Transverse colon (tissue), 4 donors: ENCODE measurements around the gene GALNT13. TPM values are rescaled to one million over a fixed set of nuclear protein-coding genes. Genes with fewer than 3 reads are reported as not detected.

Source experiments
- DNase-seq: peaks from one replicate; pipeline ENCODE4 v3.0.0-alpha.2; 2019
- H3K27ac ChIP-seq, 4 donors: fragments of 200-600 bp; sonication (generic); 2 replicates each; pipeline ENCODE4 v1.5.1; 2016 to 2018; ENCODE audit warnings: inconsistent platforms in 4 of 4
- H3K27me3 ChIP-seq: fragments of 200-600 bp; sonication (generic); 2 replicates; pipeline ENCODE4 v1.5.1; 2017; ENCODE audit warnings: inconsistent platforms
- H3K36me3 ChIP-seq, 4 donors: fragments of 200-600 bp; sonication (generic); 2 replicates each; pipeline ENCODE4 v1.5.1; 2017 to 2019; ENCODE audit warnings: inconsistent platforms in 4 of 4
- H3K4me1 ChIP-seq, 4 donors: fragments of 200-600 bp; sonication (generic); 2 replicates each; pipeline ENCODE4 v1.5.1; 2017 to 2020; ENCODE audit warnings: inconsistent platforms in 4 of 4
- H3K4me3 ChIP-seq, 4 donors: fragments of 200-600 bp; sonication (generic); 1 replicate in 1 of 4; 2 replicates in 3 of 4; pipeline versions ENCODE4 v1.5.1 to v1.6.1; 2017 to 2019; ENCODE audit warnings: inconsistent platforms in 4 of 4
- H3K9me3 ChIP-seq, 2 donors: fragments of 200-600 bp; sonication (generic); 2 replicates each; pipeline ENCODE4 v1.5.1; 2017 to 2019; ENCODE audit warnings: inconsistent platforms in 2 of 2
- EP300 ChIP-seq: sonication (generic); formaldehyde crosslinking; IDR thresholded peaks from one replicate; pipeline ENCODE4 v1.6.1; 2017; ENCODE audit warnings: antibody characterized with exemption, low read depth
- POLR2A ChIP-seq: fragments of 450-650 bp; IDR thresholded peaks from one replicate; pipeline ENCODE4 v1.6.1; 2016; ENCODE audit warnings: antibody characterized with exemption, mild to moderate bottlenecking, moderate library complexity
- POLR2AphosphoS5 ChIP-seq, 3 donors: sonication (generic); formaldehyde crosslinking; IDR thresholded peaks; one replicate each; pipeline ENCODE4 v1.6.1; 2016; ENCODE audit warnings: antibody characterized with exemption in 3 of 3
- WGBS, 2 donors: methylation state at CpG; one replicate each; pipeline ENCODE4 v1.1.5; 2018; ENCODE audit warnings: low coverage in 1 of 2; 5-methylcytosine and 5-hydroxymethylcytosine counted together
- in situ Hi-C, 4 donors: fragments of 200-750 bp; cut with MboI; loops; one replicate each; pipeline versions ENCODE4 v1.15.0 to v1.15.1; 2017; ENCODE audit warnings: low sequenced_read_pairs in 3 of 4, low pct_ligation_motif_present in 1 of 4, low pct_unique_long_range_greater_than_20kb in 1 of 4
- intact Hi-C: fragments of 100-400 bp; cut with DNase I; formaldehyde crosslinking; loops from one replicate; pipeline ENCODE4 v1.15.1; 2023; ENCODE audit warnings: low total_unique reads
- total RNA-seq, 4 donors: library from RNA; depleted of rRNA; stranded (reverse); fragments of >200 nt; gene quantifications; one replicate each; pipeline ENCODE4 v1.1.0, GENCODE V29; 2016
- TF ChIP-seq, protein P1 (sequence below), 5 experiments: fragments of 200-600 bp in 3 of 5; fragments of 450-650 bp in 2 of 5; sonication (generic) in 3 of 5; IDR thresholded peaks; 1 replicate in 2 of 5; 2 replicates in 3 of 5; pipeline ENCODE4 v1.5.1; 2016 to 2017; ENCODE audit warnings: antibody characterized with exemption in 5 of 5, inconsistent platforms in 3 of 5, mild to moderate bottlenecking in 2 of 5, moderate library complexity in 1 of 5

GALNT13 gene
- total RNA-seq, 4 donors from 2014 or later, result 0.41 to 0.95 TPM; not detected in 2

DNA sequence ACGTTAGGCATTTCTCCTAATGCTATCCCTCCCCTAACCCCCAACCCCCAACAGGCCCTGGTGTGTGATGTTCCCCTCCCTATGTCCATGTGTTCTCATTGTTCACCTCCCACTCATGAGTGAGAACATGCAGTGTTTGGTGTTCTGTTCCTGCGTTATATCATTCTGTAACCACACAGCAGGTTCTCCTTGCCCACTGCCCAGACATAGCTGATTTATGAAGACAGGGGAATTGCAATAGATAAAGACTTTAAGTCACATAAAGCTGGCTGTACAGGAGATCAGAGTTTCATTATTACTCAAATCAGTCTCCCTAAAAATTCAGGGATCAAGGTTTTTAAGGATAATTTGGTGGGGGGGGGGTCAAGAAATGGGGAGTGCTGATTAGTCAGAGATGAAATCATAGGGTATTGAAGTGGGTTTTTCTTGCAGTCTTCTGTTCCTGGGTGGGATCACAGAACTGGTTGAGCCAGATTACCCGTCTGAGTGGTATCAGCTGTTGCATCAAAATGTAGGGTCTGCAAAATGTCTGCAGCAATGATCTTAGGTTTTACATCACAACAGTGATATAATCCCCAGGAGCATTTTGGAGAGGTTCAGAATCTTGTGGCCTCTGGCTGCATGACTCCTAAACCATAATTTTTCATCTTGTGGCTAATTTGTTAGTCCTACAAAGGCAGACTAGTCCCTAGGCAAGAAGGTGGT, 434.7 kb downstream of the GALNT13 start:
- H3K4me3 ChIP-seq, result no peak overlapping the region
- H3K9me3 ChIP-seq, result peaks cover 0 to 4% of the 10 kb centered on the region in 2 donors
- 60 to 65% methylated on average over 2 to 3 of the region's 3 CpGs for WGBS, 2 donors
- peaks cover 0 to 10% (median 2%) of the 10 kb centered on the region in 4 donors for H3K4me1 ChIP-seq
- intact Hi-C loops, result no loop called here
- TF ChIP-seq POLR2A (no peak), POLR2AphosphoS5 (IDR thresholded peaks at IDR 0.05) (no peak), EP300 (no peak)
- TF ChIP-seq, protein P1, sequence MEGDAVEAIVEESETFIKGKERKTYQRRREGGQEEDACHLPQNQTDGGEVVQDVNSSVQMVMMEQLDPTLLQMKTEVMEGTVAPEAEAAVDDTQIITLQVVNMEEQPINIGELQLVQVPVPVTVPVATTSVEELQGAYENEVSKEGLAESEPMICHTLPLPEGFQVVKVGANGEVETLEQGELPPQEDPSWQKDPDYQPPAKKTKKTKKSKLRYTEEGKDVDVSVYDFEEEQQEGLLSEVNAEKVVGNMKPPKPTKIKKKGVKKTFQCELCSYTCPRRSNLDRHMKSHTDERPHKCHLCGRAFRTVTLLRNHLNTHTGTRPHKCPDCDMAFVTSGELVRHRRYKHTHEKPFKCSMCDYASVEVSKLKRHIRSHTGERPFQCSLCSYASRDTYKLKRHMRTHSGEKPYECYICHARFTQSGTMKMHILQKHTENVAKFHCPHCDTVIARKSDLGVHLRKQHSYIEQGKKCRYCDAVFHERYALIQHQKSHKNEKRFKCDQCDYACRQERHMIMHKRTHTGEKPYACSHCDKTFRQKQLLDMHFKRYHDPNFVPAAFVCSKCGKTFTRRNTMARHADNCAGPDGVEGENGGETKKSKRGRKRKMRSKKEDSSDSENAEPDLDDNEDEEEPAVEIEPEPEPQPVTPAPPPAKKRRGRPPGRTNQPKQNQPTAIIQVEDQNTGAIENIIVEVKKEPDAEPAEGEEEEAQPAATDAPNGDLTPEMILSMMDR (IDR thresholded peaks at IDR 0.05), result no peak
- no peak for DNase-seq
- in situ Hi-C loops, result no loop called here
- no peaks in the 10 kb centered on the region for H3K36me3 ChIP-seq
- H3K27me3 ChIP-seq, result no peaks in the 10 kb centered on the region
- H3K27ac ChIP-seq, result no peak overlapping the region

DNA sequence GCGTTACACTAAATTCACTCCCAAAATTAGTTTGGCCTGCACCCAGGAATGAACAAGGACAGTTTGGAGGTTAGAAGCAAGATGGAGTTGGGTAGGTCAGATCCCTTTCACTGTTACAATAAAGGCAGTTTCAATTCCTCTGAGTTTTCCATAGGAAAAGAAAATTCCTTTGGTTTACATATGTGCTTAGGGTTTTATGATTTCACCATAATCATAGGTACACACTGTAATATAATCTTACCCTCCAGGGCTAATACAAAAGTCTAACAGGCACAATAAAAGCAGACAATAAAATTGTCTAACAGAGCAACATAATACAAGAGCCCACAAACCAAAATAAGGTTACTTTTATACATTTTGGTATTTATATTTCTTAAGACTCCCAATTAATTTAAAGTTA, 435.3 kb downstream of the GALNT13 start:
- no peaks in the 10 kb centered on the region for H3K36me3 ChIP-seq

DNA sequence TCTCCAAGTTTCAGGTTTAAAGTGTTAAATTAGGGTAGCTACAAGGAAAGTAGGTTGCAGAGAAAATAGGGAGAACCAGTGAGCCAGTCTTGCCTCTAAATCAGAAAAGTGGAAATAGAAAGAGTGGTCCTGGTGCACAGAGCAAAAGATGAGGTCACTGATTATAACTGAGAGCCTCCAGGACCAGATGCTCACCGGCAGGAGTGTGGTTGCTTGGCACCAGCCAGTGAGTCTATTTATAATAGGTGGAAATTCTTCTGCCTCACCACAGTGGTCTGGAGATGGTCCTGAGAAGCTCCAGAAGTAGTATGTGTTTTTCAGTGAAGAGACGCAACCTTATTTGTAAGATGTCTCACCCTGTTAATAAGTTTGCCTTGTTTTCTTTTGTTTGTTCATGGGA, 452.9 kb downstream of the GALNT13 start:
- H3K36me3 ChIP-seq, result no peaks in the 10 kb centered on the region
- no peak for DNase-seq
- no peaks in the 10 kb centered on the region for H3K27me3 ChIP-seq
- in situ Hi-C loops (no loop called here), intact Hi-C loops (no loop called here)
- WGBS, 2 donors, result 85 to 90% methylated on average over 2 of the region's 2 CpGs
- H3K4me1 ChIP-seq, result no peaks in the 10 kb centered on the region
- H3K27ac ChIP-seq, result no peak overlapping the region
- H3K9me3 ChIP-seq, result no peaks in the 10 kb centered on the region
- H3K4me3 ChIP-seq, result no peak overlapping the region
- TF ChIP-seq EP300, result no peak

More for the DNA sequence above, 435.3 kb downstream of the GALNT13 start:
- in situ Hi-C loops (no loop called here), intact Hi-C loops (no loop called here)
- Histone ChIP-seq H3K27me3 (no peaks in the 10 kb centered on the region), H3K9me3 (no peaks in the 10 kb centered on the region), H3K4me3 (no peak overlapping the region), H3K4me1 (peaks cover 0 to 10% (median 2%) of the 10 kb centered on the region in 4 donors), H3K27ac (no peak overlapping the region)
- TF ChIP-seq, protein P1 (IDR thresholded peaks at IDR 0.05), result no peak
- TF ChIP-seq POLR2AphosphoS5 (IDR thresholded peaks at IDR 0.05) (no peak), EP300 (no peak), POLR2A (no peak)
- no peak for DNase-seq
- WGBS, 2 donors, result 44 to 57% methylated on average over 1 of the region's 1 CpG

DNA sequence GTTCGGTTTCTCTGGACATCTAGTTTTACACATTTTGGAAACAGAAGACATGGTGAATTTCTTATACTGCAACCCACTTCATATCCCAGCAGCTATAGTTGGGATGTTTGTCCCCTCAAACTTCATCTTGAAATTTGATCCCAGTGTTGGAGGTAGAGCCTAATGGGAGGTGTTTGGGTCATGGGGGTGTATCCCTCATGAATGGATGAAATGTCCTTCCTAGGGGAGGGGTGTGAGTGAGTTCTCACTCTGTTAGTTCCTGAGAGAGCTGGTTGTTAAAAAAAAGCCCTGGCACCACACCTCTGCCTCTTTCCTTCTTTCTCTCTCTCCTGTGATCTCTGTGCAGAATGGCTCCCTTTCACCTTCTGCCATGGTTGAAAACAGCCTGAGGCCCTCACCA, 457.8 kb downstream of the GALNT13 start:
- TF ChIP-seq, protein P1 (IDR thresholded peaks at IDR 0.05), result no peak
- TF ChIP-seq POLR2A (no peak), EP300 (no peak), POLR2AphosphoS5 (IDR thresholded peaks at IDR 0.05) (no peak)
- DNase-seq, result no peak
- Histone ChIP-seq H3K27ac (no peak overlapping the region), H3K4me1 (no peaks in the 10 kb centered on the region), H3K27me3 (no peaks in the 10 kb centered on the region), H3K9me3 (no peaks in the 10 kb centered on the region), H3K36me3 (no peaks in the 10 kb centered on the region), H3K4me3 (no peak overlapping the region)
- intact Hi-C loops (no loop called here), in situ Hi-C loops (no loop called here)
- 89 to 90% methylated on average over 1 of the region's 1 CpG for WGBS, 2 donors

DNA sequence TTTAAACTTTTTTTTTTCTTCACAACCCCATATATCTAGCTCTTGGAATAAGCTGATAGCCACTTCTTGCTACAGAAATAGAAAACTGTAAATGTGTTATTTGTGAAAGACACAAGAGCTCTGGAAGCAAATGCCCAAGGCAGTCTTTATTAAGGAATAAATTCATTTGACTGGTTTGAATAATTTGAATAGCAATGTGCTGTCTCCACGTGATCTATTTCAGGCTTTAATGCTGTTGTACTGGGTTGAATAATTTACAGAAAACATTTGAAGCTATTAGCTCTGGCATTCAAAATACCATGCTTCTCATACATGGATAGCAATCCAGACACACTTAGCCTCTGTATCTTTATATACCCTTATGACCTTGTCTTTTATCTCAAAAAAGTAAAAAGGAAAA, 460.1 kb downstream of the GALNT13 start:
- no peaks in the 10 kb centered on the region for H3K36me3 ChIP-seq
- H3K4me3 ChIP-seq, result no peak overlapping the region
- no peaks in the 10 kb centered on the region for H3K27me3 ChIP-seq
- no peak for DNase-seq
- in situ Hi-C loops, result no loop called here
- H3K27ac ChIP-seq, result no peak overlapping the region
- no peaks in the 10 kb centered on the region for H3K4me1 ChIP-seq
- WGBS, 2 donors, result 44 to 50% methylated on average over 1 of the region's 1 CpG
- TF ChIP-seq POLR2AphosphoS5 (IDR thresholded peaks at IDR 0.05) (no peak), EP300 (no peak), POLR2A (no peak)
- TF ChIP-seq, protein P1 (IDR thresholded peaks at IDR 0.05), result no peak
- H3K9me3 ChIP-seq, result no peaks in the 10 kb centered on the region
- intact Hi-C loops, result no loop called here
